HG03457 (cell line): ENCODE measurements around the gene BTBD3.

Source experiments
- ATAC-seq: cut with Tn5 transposase; IDR thresholded peaks from one replicate; pipeline ENCODE4 v1.9.1; 2021; ENCODE audit warnings: moderate number of reproducible peaks; ENCODE audit not compliant: unreplicated experiment

The BTBD3 gene

GRCh38 chr20:11965602-11966001 lies 47.9 kb downstream of the BTBD3 start:
- no peak for ATAC-seq

- no peak for ATAC-seq
Observed at GRCh38 chr20:11966186-11966585, 48.5 kb downstream of the BTBD3 start.

- ATAC-seq, result no peak
Observed at GRCh38 chr20:11970243-11970836, 52.6 kb downstream of the BTBD3 start.

- no peak for ATAC-seq
Observed at GRCh38 chr20:11972478-11972877, 54.8 kb downstream of the BTBD3 start.
